NK-92 (cell line): ENCODE measurements around the gene CCDC40.

Experiments used
- DNase-seq: peaks from one replicate; lab custom pipeline; 2025; ENCODE audit not compliant: unreplicated experiment; lab: John Stamatoyannopoulos, UW

CCDC40 gene

DNA sequence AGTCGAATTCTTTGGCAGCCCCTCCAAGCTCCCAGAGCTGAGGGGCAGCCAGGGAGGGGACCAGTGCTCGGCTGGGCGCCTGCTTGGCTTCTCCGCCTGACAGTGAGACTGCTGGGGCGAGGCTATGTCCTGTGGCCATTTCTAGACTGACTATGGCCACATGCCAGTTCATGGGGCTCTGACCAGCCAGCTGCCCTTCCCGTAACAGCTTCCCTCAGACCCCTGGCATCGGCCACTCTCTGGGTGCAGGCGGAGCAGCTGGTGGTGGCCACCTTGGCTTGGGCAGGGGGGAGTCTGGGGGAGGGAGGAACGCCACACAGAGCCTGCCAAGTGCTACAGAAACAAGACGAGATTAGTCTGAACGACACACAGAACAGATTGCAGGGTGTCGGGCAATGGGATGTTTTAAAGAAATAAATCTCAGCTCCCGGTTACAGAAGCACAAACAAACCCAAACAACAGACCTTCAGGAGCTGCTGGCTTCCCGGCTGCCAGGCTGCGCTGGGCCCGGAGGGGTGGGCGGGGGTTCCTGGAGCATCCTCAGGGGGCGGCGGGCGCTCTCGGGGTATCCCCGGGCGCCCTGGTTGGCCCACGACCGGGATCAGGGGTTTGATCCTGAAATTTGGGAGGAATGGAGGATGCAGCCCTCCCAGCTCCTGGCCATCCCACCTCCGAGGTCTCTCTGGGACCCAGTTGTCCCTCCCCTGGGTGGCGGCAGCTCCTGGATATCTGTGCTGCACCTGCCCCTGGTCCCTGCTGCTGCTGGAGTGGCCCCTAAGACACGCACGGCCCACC, 35.3 kb upstream of the CCDC40 start:
- no peak for DNase-seq

DNA sequence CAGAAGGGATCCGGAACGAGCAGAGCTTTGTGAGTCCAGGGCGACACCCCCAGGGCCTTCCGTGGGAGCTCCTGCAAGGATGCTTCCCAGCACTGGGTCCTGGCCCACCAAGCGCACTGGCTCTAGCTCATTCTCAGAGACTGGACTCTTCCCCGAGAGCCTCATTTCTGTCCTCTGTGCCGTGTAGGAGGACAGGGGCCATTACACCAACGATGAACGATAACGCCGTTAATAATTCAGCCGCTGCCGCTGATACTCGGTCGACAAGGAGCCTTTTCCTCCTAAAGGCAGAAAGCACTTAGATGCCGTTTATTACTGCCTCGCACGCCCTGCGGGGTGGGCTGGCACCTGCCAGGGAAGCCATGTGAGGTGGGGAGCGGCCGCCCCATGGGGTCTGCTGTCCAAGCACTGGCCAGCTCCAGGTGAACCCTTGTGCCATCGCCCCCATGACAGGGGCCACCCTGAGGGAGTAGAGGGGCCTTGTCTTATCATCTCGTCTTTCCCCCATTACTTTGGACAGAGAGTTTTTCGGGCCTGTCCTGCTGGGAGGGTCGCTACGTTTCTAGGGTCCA, 34.3 kb upstream of the CCDC40 start:
- no peak for DNase-seq

- DNase-seq, result no peak
Measured at GRCh38 chr17:80002690-80003490, 33.6 kb upstream of the CCDC40 start.

GRCh38 chr17:80003969-80004368, 32.5 kb upstream of the CCDC40 start:
- no peak for DNase-seq

DNA sequence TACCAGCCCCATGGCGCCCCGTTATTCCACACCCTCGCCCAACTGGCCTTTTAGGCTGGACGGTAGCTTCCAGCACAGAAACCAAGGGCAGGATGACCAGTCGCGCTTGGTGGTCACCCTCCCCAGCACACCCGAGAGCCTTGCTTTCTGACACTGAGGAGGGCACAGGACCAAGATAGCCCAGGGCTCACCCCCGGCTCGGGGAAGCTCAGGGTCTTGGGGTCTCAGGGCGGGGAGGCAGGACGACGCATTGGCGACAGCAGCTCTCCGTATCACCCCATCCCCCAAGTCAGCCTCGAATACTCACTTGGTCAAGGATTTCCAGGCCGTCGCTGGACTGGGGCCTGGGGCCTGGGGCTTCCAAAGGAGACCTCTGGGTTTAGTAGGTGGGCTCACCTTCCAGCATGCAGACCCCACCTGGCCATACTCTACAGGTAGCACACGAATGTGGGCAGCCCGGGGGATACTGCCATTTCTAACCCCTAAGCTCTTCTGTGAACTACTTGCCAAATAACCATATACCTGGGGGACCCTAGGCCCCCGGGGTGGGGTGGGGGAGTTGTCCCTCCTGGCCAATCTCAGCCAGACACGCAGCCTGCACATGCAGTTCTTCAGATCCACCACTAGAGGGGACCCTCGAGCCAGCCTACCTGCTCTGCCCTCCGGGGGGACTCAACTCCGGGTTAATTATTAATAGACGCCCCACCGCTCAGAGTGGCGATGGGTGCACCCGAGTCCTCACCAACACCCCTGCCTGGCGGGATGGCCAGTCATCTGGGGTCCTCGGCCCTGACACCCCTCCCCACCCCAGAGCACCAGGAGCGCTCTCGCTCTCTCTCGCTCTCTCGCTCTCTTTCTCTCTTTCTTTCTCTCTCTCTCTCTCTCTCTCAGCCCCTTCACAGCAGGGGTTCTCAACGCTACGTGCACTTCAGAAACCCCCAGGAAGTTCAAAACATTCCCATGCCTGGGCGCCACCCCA, 30.8 kb upstream of the CCDC40 start:
- DNase-seq, result no peak

DNA sequence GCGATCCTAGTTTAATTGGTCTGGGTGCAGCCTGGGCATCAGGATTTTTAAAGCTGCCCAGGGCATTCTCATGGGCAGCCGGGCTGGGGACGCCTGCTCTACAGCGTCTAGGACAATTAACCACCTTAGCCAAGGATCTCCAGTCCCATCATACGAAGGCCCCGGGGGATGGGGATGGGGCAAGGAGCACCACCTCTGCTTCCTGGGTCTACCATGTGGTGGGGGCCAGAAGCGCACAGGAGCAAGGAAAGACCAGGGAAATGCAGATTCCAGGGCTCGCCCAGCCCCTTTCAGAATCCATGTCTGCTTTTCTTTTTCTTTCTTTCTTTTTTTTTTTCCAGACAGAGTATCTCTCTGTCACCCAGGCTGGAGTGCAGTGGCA, 30.1 kb upstream of the CCDC40 start:
- no peak for DNase-seq

DNA sequence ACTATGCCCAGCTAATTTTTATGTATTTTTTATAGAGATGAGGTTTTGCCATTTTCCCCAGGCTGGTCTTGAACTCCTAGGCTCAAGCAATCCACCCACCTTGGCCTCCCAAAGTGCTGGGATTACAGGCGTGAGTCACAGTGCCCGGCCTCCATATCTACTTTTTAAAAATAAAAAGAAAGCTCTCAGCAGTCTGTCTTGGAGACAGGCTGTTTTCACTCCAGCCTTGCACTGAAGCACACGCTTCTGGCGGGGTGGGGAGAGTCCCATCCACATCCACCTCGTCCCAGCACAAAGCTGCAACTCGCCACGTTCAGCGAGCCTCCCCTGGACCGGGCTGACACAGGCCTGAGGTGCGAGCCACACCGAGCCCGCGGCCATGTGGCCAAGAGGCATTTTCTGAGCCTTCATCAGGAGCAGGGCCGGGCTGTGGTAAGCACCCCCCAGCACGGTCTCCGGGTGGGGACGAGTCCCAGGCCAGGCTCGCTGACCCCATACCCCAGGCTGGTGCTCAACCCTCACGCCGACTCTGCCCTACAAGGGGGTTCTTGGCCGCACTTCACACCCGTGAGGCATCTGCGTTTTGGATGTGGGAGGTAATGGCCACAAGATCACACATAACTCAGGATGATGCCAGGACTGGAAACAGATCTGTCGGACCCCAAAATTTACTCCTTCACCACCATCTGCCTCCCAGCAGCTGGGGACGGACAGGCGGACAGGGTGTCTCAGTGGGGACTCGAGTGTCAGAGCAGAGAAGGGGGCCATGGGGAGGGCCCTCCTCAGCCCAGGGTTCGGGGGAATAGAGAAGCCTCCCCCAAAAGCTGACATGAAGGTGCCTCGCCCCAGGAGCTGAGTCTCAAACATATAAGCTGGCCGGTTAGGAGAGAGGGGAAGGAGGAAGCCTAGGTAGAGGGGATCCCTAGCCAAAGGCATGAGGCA, 29.4 kb upstream of the CCDC40 start:
- no peak for DNase-seq

DNA sequence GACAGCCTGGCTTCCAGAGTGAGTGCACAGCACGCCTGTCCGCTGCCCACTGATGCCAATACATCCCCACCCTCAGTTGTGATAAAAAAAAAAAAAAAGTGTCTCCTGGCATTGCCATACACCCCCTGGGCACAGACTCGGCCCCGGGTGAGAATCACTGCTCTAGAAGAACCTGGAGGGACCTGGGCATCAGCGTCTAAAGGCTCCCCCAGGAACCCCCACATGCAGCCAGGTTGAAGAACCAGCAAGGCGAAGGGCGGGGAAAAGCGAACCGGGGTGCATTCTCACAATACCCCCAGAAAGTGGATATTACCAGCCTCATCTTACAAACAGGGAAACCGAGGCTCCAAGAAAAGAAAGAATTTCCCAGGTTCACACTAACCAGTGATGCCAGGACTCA, 28.5 kb upstream of the CCDC40 start:
- DNase-seq, result no peak

DNA sequence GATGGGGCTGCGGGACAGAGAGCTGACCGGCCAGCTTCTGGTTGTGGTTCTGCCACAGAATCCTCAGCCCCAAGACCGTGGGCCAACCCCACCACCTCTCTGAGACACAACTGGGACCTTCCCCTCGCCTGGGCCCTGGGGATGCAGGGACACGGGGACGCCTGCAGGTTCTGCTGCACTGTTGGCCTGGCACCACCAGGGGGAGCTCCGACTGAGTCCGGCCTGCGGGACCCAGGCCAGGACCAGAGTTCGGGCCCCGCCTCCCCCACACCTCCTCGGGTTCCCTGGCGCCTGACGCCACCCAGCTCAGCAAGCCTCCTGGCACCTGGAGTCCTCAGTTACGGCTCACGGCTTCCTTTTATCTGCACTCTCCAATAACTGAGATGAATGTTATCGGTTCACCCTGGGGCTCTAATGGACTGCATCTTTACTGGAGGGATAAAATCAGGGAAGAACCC, 28.0 kb upstream of the CCDC40 start:
- no peak for DNase-seq

- no peak for DNase-seq
Measured at GRCh38 chr17:80008848-80009247, 27.6 kb upstream of the CCDC40 start.

- no peak for DNase-seq
Measured at GRCh38 chr17:80009391-80010282, 26.8 kb upstream of the CCDC40 start.

GRCh38 chr17:80010283-80010858, 26.1 kb upstream of the CCDC40 start:
- DNase-seq, result no peak

GRCh38 chr17:80011989-80012555, 24.4 kb upstream of the CCDC40 start:
- DNase-seq, result no peak

GRCh38 chr17:80012765-80013741, 23.4 kb upstream of the CCDC40 start:
- no peak for DNase-seq

DNA sequence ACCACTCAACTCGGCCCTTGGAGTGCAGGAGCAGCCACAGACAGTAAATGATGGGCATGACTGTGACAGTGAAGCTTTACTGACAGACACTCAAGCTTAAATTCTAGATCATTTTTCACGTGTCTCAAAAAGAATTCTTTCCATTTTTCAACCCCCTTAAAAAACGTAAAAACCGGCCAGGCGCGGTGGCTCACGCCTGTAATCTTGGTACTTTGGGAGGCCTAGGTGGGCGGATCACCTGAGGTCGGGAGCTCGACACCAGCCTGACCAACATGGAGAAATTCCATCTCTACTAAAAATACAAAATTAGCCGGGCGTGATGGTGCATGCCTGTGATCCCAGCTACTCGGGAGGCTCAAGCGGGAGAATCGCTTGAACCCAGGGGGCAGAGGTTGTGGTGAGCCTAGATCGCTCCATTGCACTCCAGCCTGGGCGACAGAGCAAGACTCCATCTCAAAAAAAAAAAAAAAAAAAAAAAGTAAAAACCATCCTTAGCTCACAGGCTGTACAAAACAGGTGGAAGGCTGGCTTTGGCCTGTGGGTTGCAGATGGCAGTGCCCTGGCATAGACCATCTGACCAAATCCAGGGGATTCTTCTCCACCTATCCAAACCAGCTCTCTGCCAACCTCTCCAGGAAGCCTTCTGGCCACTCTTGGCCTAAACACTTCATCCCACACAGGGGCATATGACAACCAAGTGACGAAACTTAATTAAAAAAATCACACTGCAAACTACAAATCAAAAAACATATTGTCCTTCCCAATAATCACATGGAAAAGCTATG, 19.0 kb upstream of the CCDC40 start:
- no peak for DNase-seq
